KMS-11 (cell line): Measurements from ENCODE around the gene AFTPH.

Experiments used
- H2AFZ ChIP-seq: fragments of 200-600 bp; sonication (generic); 2 replicates; pipeline ENCODE4 v1.6.1; 2016; ENCODE audit warnings: antibody characterized with exemption, mixed run types, low read depth
- H3K27ac ChIP-seq: fragments of 200-600 bp; sonication (generic); 2 replicates; pipeline ENCODE4 v1.6.1; 2016; ENCODE audit warnings: mild to moderate bottlenecking, mixed run types
- H3K27me3 ChIP-seq: fragments of 200-600 bp; sonication (generic); 2 replicates; pipeline ENCODE4 v1.6.1; 2017; ENCODE audit warnings: mild to moderate bottlenecking, low read depth, mixed run types, moderate library complexity; ENCODE audit not compliant: insufficient read depth
- H3K36me3 ChIP-seq: fragments of 200-600 bp; sonication (generic); 2 replicates; pipeline ENCODE4 v1.6.1; 2017; ENCODE audit warnings: mild to moderate bottlenecking, mixed run types; ENCODE audit not compliant: insufficient read depth
- H3K4me1 ChIP-seq: fragments of 200-600 bp; sonication (generic); 2 replicates; pipeline ENCODE4 v1.6.1; 2016; ENCODE audit warnings: mild to moderate bottlenecking, low read depth, mixed run types; ENCODE audit not compliant: poor library complexity, severe bottlenecking
- H3K4me2 ChIP-seq: fragments of 200-600 bp; sonication (generic); 2 replicates; pipeline ENCODE4 v1.7.0; 2016; ENCODE audit warnings: mild to moderate bottlenecking, mixed run types
- H3K4me3 ChIP-seq: fragments of 200-600 bp; sonication (generic); IDR thresholded peaks from 2 replicates; pipeline ENCODE4 v1.6.1; 2017; ENCODE audit warnings: low read depth, low read length, mixed read lengths; ENCODE audit not compliant: insufficient read depth
- H3K79me2 ChIP-seq: fragments of 200-600 bp; sonication (generic); 2 replicates; pipeline ENCODE4 v1.6.1; 2016; ENCODE audit warnings: low read depth, mixed run types; ENCODE audit not compliant: insufficient read depth
- H3K9ac ChIP-seq: fragments of 200-600 bp; sonication (generic); 2 replicates; pipeline ENCODE4 v1.6.1; 2016; ENCODE audit warnings: mild to moderate bottlenecking, mixed run types
- H4K20me1 ChIP-seq: fragments of 200-600 bp; sonication (generic); 2 replicates; pipeline ENCODE4 v1.6.1; 2016; ENCODE audit warnings: mild to moderate bottlenecking, mixed run types; ENCODE audit not compliant: insufficient read depth
- CTCF ChIP-seq: fragments of 200-600 bp; sonication (generic); conservative IDR thresholded peaks from 2 replicates; pipeline ENCODE4 v1.6.1; 2017; ENCODE audit warnings: low read depth, mild to moderate bottlenecking, antibody characterized with exemption, low read length, moderate library complexity, mixed read lengths

The AFTPH gene

GRCh38 chr2:64532030-64532429 is 7.9 kb downstream of the AFTPH start:
- no peaks in the 10 kb centered on the region for H4K20me1 ChIP-seq
- no peaks in the 10 kb centered on the region for H3K36me3 ChIP-seq
- H3K27ac ChIP-seq, result no peak overlapping the region
- no peak overlapping the region for H2AFZ ChIP-seq
- no peaks in the 10 kb centered on the region for H3K27me3 ChIP-seq
- peaks cover 80% of the 10 kb centered on the region for H3K79me2 ChIP-seq
- TF ChIP-seq CTCF, result no peak
- H3K4me3 ChIP-seq, result no peak overlapping the region
- no peak overlapping the region for H3K4me2 ChIP-seq
- peaks cover 32% of the 10 kb centered on the region for H3K4me1 ChIP-seq
- no peak overlapping the region for H3K9ac ChIP-seq

- Histone ChIP-seq H2AFZ (no peak overlapping the region), H3K9ac (no peak overlapping the region), H3K27me3 (no peaks in the 10 kb centered on the region), H3K4me2 (peak overlapping the region; percentile 23; the same call in 1 of the 2 replicates), H3K79me2 (peaks cover 68% of the 10 kb centered on the region), H3K4me3 (no peak overlapping the region), H4K20me1 (no peaks in the 10 kb centered on the region), H3K36me3 (no peaks in the 10 kb centered on the region), H3K27ac (no peak overlapping the region), H3K4me1 (peaks cover 40% of the 10 kb centered on the region)
- no peak for TF ChIP-seq CTCF
Observed at GRCh38 chr2:64533882-64534281, 9.8 kb downstream of the AFTPH start.

- Histone ChIP-seq H3K27me3 (no peaks in the 10 kb centered on the region), H3K4me2 (peak overlapping the region; percentile 23; the same call in 1 of the 2 replicates)
- TF ChIP-seq CTCF, result no peak
Observed at GRCh38 chr2:64534363-64534762, 10.2 kb downstream of the AFTPH start.

GRCh38 chr2:64535024-64535423 is 10.9 kb downstream of the AFTPH start:
- H4K20me1 ChIP-seq, result no peaks in the 10 kb centered on the region
- H3K79me2 ChIP-seq, result peaks cover 56% of the 10 kb centered on the region
- no peak overlapping the region for H3K4me3 ChIP-seq
- peaks cover 52% of the 10 kb centered on the region for H3K4me1 ChIP-seq
- no peak overlapping the region for H3K27ac ChIP-seq
- H3K4me2 ChIP-seq, result no peak overlapping the region
- no peaks in the 10 kb centered on the region for H3K27me3 ChIP-seq
- no peak overlapping the region for H2AFZ ChIP-seq
- no peaks in the 10 kb centered on the region for H3K36me3 ChIP-seq
- TF ChIP-seq CTCF, result no peak
- H3K9ac ChIP-seq, result no peak overlapping the region

More at GRCh38 chr2:64534363-64534762, 10.2 kb downstream of the AFTPH start:
- Histone ChIP-seq H3K36me3 (no peaks in the 10 kb centered on the region), H3K4me1 (peaks cover 45% of the 10 kb centered on the region), H4K20me1 (no peaks in the 10 kb centered on the region), H3K9ac (no peak overlapping the region), H3K79me2 (peaks cover 63% of the 10 kb centered on the region), H2AFZ (no peak overlapping the region), H3K27ac (no peak overlapping the region), H3K4me3 (no peak overlapping the region)
